Spleen (tissue), 11 donors: ENCODE data around the gene ZNF239. TPM values are rescaled to one million over a fixed set of nuclear protein-coding genes. Genes with fewer than 3 reads are reported as not detected.
A peak's percentile ranks its signal among the peaks of the same experiment; 100 is the strongest.
"Not testable (repeated sequence)": the region's sequence is repeated elsewhere in the genome, so short reads cannot be mapped to it uniquely, and the experiment has no call there.

Source experiments
- DNase-seq: peaks from one replicate; pipeline ENCODE4 v3.0.0-alpha.2; 2020
- H3K27ac ChIP-seq, 8 donors: fragments of 200-600 bp; sonication (generic) in 7 of 8; 1 replicate in 4 of 8; 2 replicates in 4 of 8; pipeline versions ENCODE4 v1.5.0 to v1.8.0; 2016 to 2021; ENCODE audit warnings: inconsistent platforms in 4 of 8, mild to moderate bottlenecking in 4 of 8, moderate library complexity in 1 of 8
- H3K27me3 ChIP-seq, 7 donors: fragments of 200-600 bp; sonication (generic) in 6 of 7; replicated peaks in 1 of 7; 1 replicate in 4 of 7; 2 replicates in 3 of 7; pipeline versions ENCODE4 v1.5.0 to v1.8.0; 2016 to 2021; ENCODE audit warnings: inconsistent platforms in 3 of 7, mild to moderate bottlenecking in 1 of 7
- H3K36me3 ChIP-seq, 6 donors: fragments of 200-600 bp; sonication (generic) in 5 of 6; 1 replicate in 4 of 6; 2 replicates in 2 of 6; pipeline versions ENCODE4 v1.5.0 to v1.8.0; 2016 to 2021; ENCODE audit warnings: inconsistent platforms in 2 of 6
- H3K4me1 ChIP-seq, 6 donors: fragments of 200-600 bp; sonication (generic) in 5 of 6; 1 replicate in 3 of 6; 2 replicates in 3 of 6; pipeline versions ENCODE4 v1.5.0 to v1.8.0; 2016 to 2021; ENCODE audit warnings: inconsistent platforms in 3 of 6
- H3K4me3 ChIP-seq, 8 donors: fragments of 200-600 bp; sonication (generic) in 7 of 8; 1 replicate in 4 of 8; 2 replicates in 4 of 8; pipeline versions ENCODE4 v1.5.0 to v1.8.0; 2016 to 2021; ENCODE audit warnings: inconsistent platforms in 4 of 8, mild to moderate bottlenecking in 4 of 8, moderate library complexity in 2 of 8
- H3K9me3 ChIP-seq, 8 donors: fragments of 200-600 bp; sonication (generic) in 7 of 8; 1 replicate in 4 of 8; 2 replicates in 4 of 8; pipeline versions ENCODE4 v1.5.0 to v1.8.0; 2016 to 2021; ENCODE audit warnings: inconsistent platforms in 4 of 8
- POLR2A ChIP-seq, 3 donors: fragments of 450-650 bp; IDR thresholded peaks; one replicate each; pipeline ENCODE4 v1.5.1; 2017; ENCODE audit warnings: antibody characterized with exemption in 3 of 3, mild to moderate bottlenecking in 1 of 3
- POLR2AphosphoS5 ChIP-seq, 3 donors: sonication (generic); formaldehyde crosslinking; IDR thresholded peaks; one replicate each; pipeline ENCODE4 v1.5.1; 2017; ENCODE audit warnings: antibody characterized with exemption in 3 of 3
- WGBS, 5 donors: extraction: QIAGEN DNeasy Blood & Tissue Kit in 3 of 5; methylation state at CpG; one replicate each; pipeline versions ENCODE4 v1.1.5 to v1.1.7; 2013 to 2018; 5-methylcytosine and 5-hydroxymethylcytosine counted together
- intact Hi-C: fragments of 100-400 bp; cut with DNase I; formaldehyde crosslinking; loops from one replicate; pipeline ENCODE4 v1.15.0; 2023; ENCODE audit warnings: low total_unique reads
- polyA plus RNA-seq, 3 donors: library from polyadenylated mRNA; stranded (reverse); fragments of 200-250 nt; gene quantifications; one replicate each; pipeline ENCODE4 v1.2.1, GENCODE V29; 2013
- total RNA-seq, 7 donors: library from RNA; depleted of rRNA in 3 of 7; stranded (reverse); fragments of >200 nt in 3 of 7; fragmentation: NEBNext Ultra II Directional in 4 of 7; extraction: Animal tissue kit (Norgen Biotek cat#: 25700) in 4 of 7; gene quantifications; one replicate each; pipeline versions ENCODE4 v1.1.0 to v1.2.1, GENCODE V29; 2016 to 2021
- TF ChIP-seq, protein P1 (sequence below), 11 experiments: fragments of 200-600 bp in 7 of 11; fragments of 450-650 bp in 4 of 11; sonication (generic) in 4 of 11; IDR thresholded peaks in 8 of 11; conservative IDR thresholded peaks in 3 of 11; 1 replicate in 7 of 11; 2 replicates in 4 of 11; pipeline versions ENCODE4 v1.4.0 to v1.8.0; 2016 to 2021; ENCODE audit warnings: antibody characterized with exemption in 11 of 11, inconsistent platforms in 4 of 11, mild to moderate bottlenecking in 1 of 11
- donor health status: healthy with polysubstance abuse.
- donor health status: DM: no; HTN: no; CAD: no; lungs with moderate emphysema.
- donor health status: DM: no; HTN: no; CAD: no.
- donor health status: Bipolar disorder and iron deficiency.
- donor health status: healthy.
- donor health status: DM: no; HTN: no; CAD: no.
- donor health status: DM: yes; HTN: yes; CAD: no.

ZNF239 gene
- total and polyA plus RNA-seq, 10 donors: 1.8 to 4.4 (median 2.5) TPM

GRCh38 chr10:43606323-43607198 lies 32.1 kb upstream of the ZNF239 start, which contains the start of gene ZNF485:
TSS of gene ZNF485 (plus strand) at chr10:43606438. CDS start at chr10:43607051, 613 bp downstream.
- Histone ChIP-seq H3K27me3 (no peaks in the 10 kb centered on the region), H3K36me3 (peaks cover 0 to 36% (median 14%) of the 10 kb centered on the region in 6 donors), H3K4me3 (peak within 1 kb of the TSS; percentile 58 to 99 (median 91)), H3K27ac (peak within 1 kb of the TSS; percentile 2 to 84 (median 75)), H3K9me3 (peaks cover 0 to 8% (median under 1%) of the 10 kb centered on the region in 8 donors), H3K4me1 (peaks cover 0 to 28% (median 14%) of the 10 kb centered on the region in 6 donors)
- whole genome bisulfite sequencing, 5 donors: 4 to 12% (median 5%) methylated on average over 27 to 58 of the region's 58 CpGs
- peak; percentile 94 for DNase-seq
- intact Hi-C loops: no loop called here
- TF ChIP-seq POLR2AphosphoS5 (IDR thresholded peaks at IDR 0.05) (peak; percentile 89 to 90 (median 90)), POLR2A (IDR thresholded peaks at IDR 0.05) (no peak)
- TF ChIP-seq, protein P1, sequence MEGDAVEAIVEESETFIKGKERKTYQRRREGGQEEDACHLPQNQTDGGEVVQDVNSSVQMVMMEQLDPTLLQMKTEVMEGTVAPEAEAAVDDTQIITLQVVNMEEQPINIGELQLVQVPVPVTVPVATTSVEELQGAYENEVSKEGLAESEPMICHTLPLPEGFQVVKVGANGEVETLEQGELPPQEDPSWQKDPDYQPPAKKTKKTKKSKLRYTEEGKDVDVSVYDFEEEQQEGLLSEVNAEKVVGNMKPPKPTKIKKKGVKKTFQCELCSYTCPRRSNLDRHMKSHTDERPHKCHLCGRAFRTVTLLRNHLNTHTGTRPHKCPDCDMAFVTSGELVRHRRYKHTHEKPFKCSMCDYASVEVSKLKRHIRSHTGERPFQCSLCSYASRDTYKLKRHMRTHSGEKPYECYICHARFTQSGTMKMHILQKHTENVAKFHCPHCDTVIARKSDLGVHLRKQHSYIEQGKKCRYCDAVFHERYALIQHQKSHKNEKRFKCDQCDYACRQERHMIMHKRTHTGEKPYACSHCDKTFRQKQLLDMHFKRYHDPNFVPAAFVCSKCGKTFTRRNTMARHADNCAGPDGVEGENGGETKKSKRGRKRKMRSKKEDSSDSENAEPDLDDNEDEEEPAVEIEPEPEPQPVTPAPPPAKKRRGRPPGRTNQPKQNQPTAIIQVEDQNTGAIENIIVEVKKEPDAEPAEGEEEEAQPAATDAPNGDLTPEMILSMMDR (IDR thresholded peaks at IDR 0.05 in 8 of 11, conservative IDR thresholded peaks at IDR 0.05 in 3 of 11): peak in 2 of 11 experiments; percentile 12 to 29

DNA sequence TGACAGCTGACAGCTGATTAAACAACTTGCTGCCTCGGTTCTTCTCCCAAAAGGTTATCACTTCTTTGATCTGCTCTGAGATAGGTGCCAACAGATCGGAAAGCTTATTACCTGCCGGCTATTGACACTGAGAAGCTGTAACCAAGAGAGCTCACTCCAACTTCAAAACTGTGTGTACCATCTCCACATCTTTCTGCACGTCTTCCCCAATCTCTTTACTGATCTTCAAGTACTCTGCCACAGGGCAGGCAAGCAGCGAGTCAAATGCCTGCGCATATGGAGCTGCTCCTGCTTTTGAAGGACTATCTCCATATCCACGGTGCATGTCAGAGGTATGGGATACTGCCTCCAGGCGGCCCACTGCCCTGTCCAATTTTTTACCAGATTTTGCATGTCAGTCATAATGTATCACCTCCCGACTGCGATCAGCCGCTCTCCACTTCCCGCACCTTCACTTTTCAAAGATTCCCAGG lies 31.5 kb upstream of the ZNF239 start:
- H3K9me3 ChIP-seq: peaks cover 0 to 2% (median 0%) of the 10 kb centered on the region in 8 donors
- H3K27ac ChIP-seq: peak overlapping the region in 5 of 8 donors; percentile 2 to 84 (median 79)
- H3K4me3 ChIP-seq: peak overlapping the region in 7 of 8 donors; percentile 58 to 99 (median 91)
- 57 to 66% (median 63%) methylated on average over 12 of the region's 12 CpGs for WGBS, 5 donors
- no peaks in the 10 kb centered on the region for H3K27me3 ChIP-seq
- no peak for DNase-seq
- TF ChIP-seq POLR2AphosphoS5 (IDR thresholded peaks at IDR 0.05) (no peak), POLR2A (IDR thresholded peaks at IDR 0.05) (no peak)
- TF ChIP-seq, protein P1 (IDR thresholded peaks at IDR 0.05 in 8 of 11, conservative IDR thresholded peaks at IDR 0.05 in 3 of 11): no peak
- peaks cover 0 to 29% (median 12%) of the 10 kb centered on the region in 6 donors for H3K36me3 ChIP-seq
- peaks cover 0 to 28% (median 14%) of the 10 kb centered on the region in 6 donors for H3K4me1 ChIP-seq
- intact Hi-C loops: no loop called here

GRCh38 chr10:43601576-43601975 lies 27.2 kb upstream of the ZNF239 start:
- H3K4me3 ChIP-seq, intact Hi-C loops, H3K27ac ChIP-seq, H3K27me3 ChIP-seq, DNase-seq, H3K36me3 ChIP-seq, H3K9me3 ChIP-seq: not testable (repeated sequence)
- H3K4me1 ChIP-seq: peaks cover 0 to 13% (median 10%) of the 10 kb centered on the region in 6 donors
- WGBS, 5 donors: 86 to 94% (median 89%) methylated on average over 6 of the region's 6 CpGs

DNA sequence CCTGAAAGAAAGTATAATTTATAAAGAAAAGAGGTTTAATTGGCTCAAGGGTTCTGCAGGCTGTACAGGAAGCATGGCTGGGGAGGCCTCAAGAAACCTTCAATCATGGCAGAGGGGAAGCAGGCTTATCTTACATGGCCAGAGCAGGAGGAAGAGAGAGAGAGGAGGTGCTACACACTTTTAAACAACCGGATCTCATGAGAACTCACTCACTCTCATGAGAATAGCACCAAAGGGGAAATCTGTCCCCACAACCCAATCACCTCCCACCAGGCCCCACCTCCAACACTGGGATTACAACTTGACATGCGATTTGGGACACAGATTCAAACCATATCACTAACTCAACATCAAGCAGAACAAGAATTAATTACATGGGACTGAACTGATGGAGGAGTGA lies 24.9 kb upstream of the ZNF239 start:
- Histone ChIP-seq H3K4me1 (peaks cover 6 to 29% (median 26%) of the 10 kb centered on the region in 6 donors), H3K27ac (no peak overlapping the region), H3K27me3 (no peaks in the 10 kb centered on the region), H3K9me3 (no peaks in the 10 kb centered on the region), H3K36me3 (no peaks in the 10 kb centered on the region), H3K4me3 (no peak overlapping the region)
- intact Hi-C loops: no loop called here
- TF ChIP-seq, protein P1 (IDR thresholded peaks at IDR 0.05 in 8 of 11, conservative IDR thresholded peaks at IDR 0.05 in 3 of 11): no peak
- TF ChIP-seq POLR2A (IDR thresholded peaks at IDR 0.05): no peak
- no peak for TF ChIP-seq POLR2AphosphoS5 (IDR thresholded peaks at IDR 0.05)
- DNase-seq: no peak
- WGBS, 5 donors: 36 to 48% (median 39%) methylated on average over 2 of the region's 2 CpGs
